Thoracic aorta (tissue), 2 donors: ENCODE results near the gene PTGER3. TPM values are rescaled to one million over a fixed set of nuclear protein-coding genes. Genes with fewer than 3 reads are reported as not detected.
A peak's percentile ranks its signal among the peaks of the same experiment; 100 is the strongest.

Experiments used
- ATAC-seq: fragments of 150-250 bp; one replicate; pipeline ENCODE4 v1.8.0; 2017; ENCODE audit warnings: low read depth; ENCODE audit not compliant: insufficient number of reproducible peaks, low FRiP score
- DNase-seq: peaks from one replicate; pipeline ENCODE4 v3.0.0-alpha.2; 2020; ENCODE audit warnings: low spot score
- H3K27ac ChIP-seq, 2 donors: fragments of 200-600 bp; sonication (generic); 1 replicate in 1 of 2; 2 replicates in 1 of 2; pipeline ENCODE4 v1.5.1; 2016; ENCODE audit warnings: mild to moderate bottlenecking in 2 of 2, moderate library complexity in 2 of 2
- H3K27me3 ChIP-seq: fragments of 200-600 bp; sonication (generic); replicated peaks from 2 replicates; pipeline ENCODE4 v1.6.0; 2016; ENCODE audit warnings: mild to moderate bottlenecking; ENCODE audit not compliant: insufficient read depth
- H3K36me3 ChIP-seq: fragments of 200-600 bp; sonication (generic); one replicate; pipeline ENCODE4 v1.5.1; 2016
- H3K4me1 ChIP-seq, 2 donors: fragments of 200-600 bp; sonication (generic); 1 replicate in 1 of 2; 2 replicates in 1 of 2; pipeline versions ENCODE4 v1.5.1 to v1.6.0; 2016; ENCODE audit warnings: low read depth in 2 of 2, mild to moderate bottlenecking in 1 of 2; ENCODE audit not compliant: control insufficient read depth in 1 of 2
- H3K4me3 ChIP-seq: fragments of 200-600 bp; sonication (generic); 2 replicates; pipeline ENCODE4 v1.5.1; 2016; ENCODE audit warnings: mild to moderate bottlenecking
- H3K9me3 ChIP-seq: fragments of 200-600 bp; sonication (generic); 2 replicates; pipeline ENCODE4 v1.5.1; 2016
- CTCF ChIP-seq: fragments of 200-600 bp; sonication (generic); IDR thresholded peaks from one replicate; pipeline ENCODE4 v1.5.1; 2019; ENCODE audit warnings: antibody characterized with exemption
- total RNA-seq, 2 donors: library from RNA; depleted of rRNA; stranded (reverse); fragments of >200 nt; gene quantifications; one replicate each; pipeline versions ENCODE4 v1.1.0 to v1.2.3, GENCODE V29; 2016

Gene PTGER3
- total RNA-seq, 2 donors from 2014 or later: 45.2 to 61.7 TPM

DNA sequence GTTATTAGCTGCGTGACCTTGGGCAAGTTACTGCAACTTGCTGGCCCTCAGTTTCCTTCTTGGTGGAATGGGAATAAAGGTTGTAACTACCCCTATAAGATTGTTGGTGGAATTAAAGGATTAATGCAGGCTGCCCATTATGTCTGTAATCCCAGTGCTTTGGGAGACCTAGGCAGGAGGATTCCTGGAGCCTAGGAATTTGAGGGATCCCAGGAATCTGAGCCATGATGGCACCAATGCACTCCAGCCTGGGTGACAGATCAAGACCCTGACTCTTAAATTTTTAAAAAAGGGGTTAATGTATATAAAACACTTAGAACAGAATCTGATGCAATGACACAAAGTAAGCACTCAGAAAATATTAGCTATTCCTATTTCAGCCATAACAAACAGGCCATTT lies 67.3 kb downstream of the PTGER3 start:
- no peaks in the 10 kb centered on the region for H3K9me3 ChIP-seq
- no peak for DNase-seq
- H3K4me1 ChIP-seq: peaks cover 18 to 21% of the 10 kb centered on the region in 2 donors
- TF ChIP-seq CTCF: no peak
- no peak overlapping the region for H3K4me3 ChIP-seq
- no peaks in the 10 kb centered on the region for H3K36me3 ChIP-seq
- ATAC-seq: no peak
- no peaks in the 10 kb centered on the region for H3K27me3 ChIP-seq
- no peak overlapping the region for H3K27ac ChIP-seq

- Histone ChIP-seq H3K27me3 (no peaks in the 10 kb centered on the region), H3K4me1 (peaks cover 18 to 21% of the 10 kb centered on the region in 2 donors), H3K4me3 (peak overlapping the region; percentile 11), H3K36me3 (no peaks in the 10 kb centered on the region), H3K9me3 (no peaks in the 10 kb centered on the region), H3K27ac (no peak overlapping the region)
- TF ChIP-seq CTCF: no peak
- ATAC-seq: no peak
- no peak for DNase-seq
These were observed 67.7 kb downstream of the PTGER3 start for GRCh38 chr1:70979881-70980280.

- no peak for TF ChIP-seq CTCF
- Histone ChIP-seq H3K27me3 (no peaks in the 10 kb centered on the region), H3K4me1 (peaks cover 18 to 21% of the 10 kb centered on the region in 2 donors), H3K36me3 (no peaks in the 10 kb centered on the region), H3K9me3 (no peaks in the 10 kb centered on the region), H3K27ac (no peak overlapping the region), H3K4me3 (peak overlapping the region; percentile 11)
- ATAC-seq: no peak
- no peak for DNase-seq
These were observed 68.3 kb downstream of the PTGER3 start for GRCh38 chr1:70979313-70979712.

- peaks cover 18 to 21% of the 10 kb centered on the region in 2 donors for H3K4me1 ChIP-seq
- DNase-seq: no peak
These were observed 69.0 kb downstream of the PTGER3 start for GRCh38 chr1:70978623-70979022.

GRCh38 chr1:70977575-70977974 lies 70.0 kb downstream of the PTGER3 start:
- no peak overlapping the region for H3K4me3 ChIP-seq

More at GRCh38 chr1:70978623-70979022, 69.0 kb downstream of the PTGER3 start:
- no peak for TF ChIP-seq CTCF
- no peaks in the 10 kb centered on the region for H3K9me3 ChIP-seq
- no peak overlapping the region for H3K4me3 ChIP-seq
- no peaks in the 10 kb centered on the region for H3K36me3 ChIP-seq
- no peak for ATAC-seq
- H3K27ac ChIP-seq: no peak overlapping the region
- H3K27me3 ChIP-seq: no peaks in the 10 kb centered on the region

More at GRCh38 chr1:70977575-70977974, 70.0 kb downstream of the PTGER3 start:
- no peak for DNase-seq
- no peak for TF ChIP-seq CTCF
- Histone ChIP-seq H3K36me3 (no peaks in the 10 kb centered on the region), H3K27ac (no peak overlapping the region), H3K4me1 (peaks cover 18 to 21% of the 10 kb centered on the region in 2 donors), H3K9me3 (no peaks in the 10 kb centered on the region), H3K27me3 (no peaks in the 10 kb centered on the region)
- ATAC-seq: no peak
